H1 (cell line): ENCODE results near the gene PLN. TPM values are rescaled to one million over a fixed set of nuclear protein-coding genes. Genes with fewer than 3 reads are reported as not detected.

ENCODE experiments used
- CTCF ChIA-PET: fragments of 300-600 bp; sonication (Branson Sonifier 250); formaldehyde crosslinking; loops from one replicate; lab custom pipeline; 2021; ENCODE audit not compliant: partially characterized antibody; lab: Charles Lee
- POLR2A ChIA-PET: fragments of 300-600 bp; sonication (Branson Sonifier 250); formaldehyde crosslinking; loops from one replicate; lab custom pipeline; 2021; ENCODE audit warnings: inconsistent platforms; ENCODE audit not compliant: partially characterized antibody; lab: Charles Lee
- DNase-seq, 2 experiments: peaks; one replicate each; pipeline versions ENCODE4 v3.0.0 to v3.0.0-alpha.2; 2010 to 2022; ENCODE audit warnings: low spot score in 2 of 2, low read depth in 1 of 2, mixed read lengths in 1 of 2
- FAIRE-seq: peaks from 2 replicates; lab custom pipeline; 2011; peaks lifted over from hg19 to GRCh38; lab: Jason Lieb, UNC
- H2AFZ ChIP-seq: 2 replicates; pipeline ENCODE4 v1.8.1; 2012; ENCODE audit warnings: low read length, inconsistent platforms
- H2AK5ac ChIP-seq: 2 replicates; pipeline ENCODE4 v1.6.1; 2013; ENCODE audit warnings: low read depth, low read length
- H2BK120ac ChIP-seq: replicated peaks from 2 replicates; pipeline ENCODE3; 2013; ENCODE audit warnings: low read depth, low read length, inconsistent platforms
- H2BK12ac ChIP-seq: 2 replicates; pipeline ENCODE4 v1.6.1; 2013; ENCODE audit warnings: low read depth, low read length
- H2BK15ac ChIP-seq: 2 replicates; pipeline ENCODE4 v1.6.1; 2013; ENCODE audit warnings: low read length
- H2BK20ac ChIP-seq: 2 replicates; pipeline ENCODE4 v1.6.1; 2013; ENCODE audit warnings: low read length
- H2BK5ac ChIP-seq: 2 replicates; pipeline ENCODE4 v1.6.1; 2013; ENCODE audit warnings: low read depth, low read length
- H3K14ac ChIP-seq: 2 replicates; pipeline ENCODE4 v1.6.1; 2013; ENCODE audit warnings: inconsistent platforms; ENCODE audit not compliant: insufficient read length
- H3K18ac ChIP-seq: 2 replicates; pipeline ENCODE4 v1.6.1; 2013; ENCODE audit warnings: low read length; ENCODE audit errors: extremely low read depth
- H3K23ac ChIP-seq: 2 replicates; pipeline ENCODE4 v1.6.1; 2013; ENCODE audit warnings: inconsistent platforms; ENCODE audit not compliant: insufficient read length
- H3K23me2 ChIP-seq: 2 replicates; pipeline ENCODE4 v1.6.1; 2013; ENCODE audit warnings: low read depth, low read length
- H3K27ac ChIP-seq: 2 replicates; pipeline ENCODE4 v1.6.1; 2011; ENCODE audit warnings: low read depth, low read length, inconsistent platforms
- H3K27me3 ChIP-seq, 4 experiments: replicated peaks in 1 of 4; 1 replicate in 1 of 4; 2 replicates in 3 of 4; pipeline versions ENCODE4 v1.6.1 to v1.8.1; 2011 to 2013; ENCODE audit warnings: low read length in 3 of 4, mild to moderate bottlenecking in 3 of 4, inconsistent platforms in 2 of 4, mixed read lengths in 2 of 4, moderate library complexity in 1 of 4; ENCODE audit not compliant: control insufficient read depth in 3 of 4, insufficient read depth in 3 of 4; ENCODE audit errors: extremely low read depth in 1 of 4
- H3K36me3 ChIP-seq, 4 experiments: 2 replicates each; pipeline versions ENCODE4 v1.6.1 to v1.8.1; 2011 to 2013; ENCODE audit warnings: mild to moderate bottlenecking in 4 of 4, low read length in 3 of 4, moderate library complexity in 2 of 4, control low read depth in 1 of 4, inconsistent platforms in 1 of 4; ENCODE audit not compliant: insufficient read depth in 4 of 4, control insufficient read depth in 2 of 4
- H3K4ac ChIP-seq: replicated peaks from 2 replicates; pipeline ENCODE3; 2013; ENCODE audit warnings: low read length, low read depth, mixed read lengths, inconsistent platforms; ENCODE audit not compliant: insufficient read length
- H3K4me1 ChIP-seq, 4 experiments: replicated peaks in 1 of 4; 1 replicate in 1 of 4; 2 replicates in 3 of 4; pipeline versions ENCODE4 v1.6.1 to v1.8.1; 2011 to 2013; ENCODE audit warnings: low read length in 3 of 4, inconsistent platforms in 2 of 4, mixed read lengths in 1 of 4; ENCODE audit not compliant: insufficient read depth in 4 of 4, control insufficient read depth in 3 of 4
- H3K4me2 ChIP-seq, 2 experiments: 2 replicates each; pipeline versions ENCODE4 v1.6.1 to v1.8.1; 2011 to 2013; ENCODE audit warnings: low read depth in 2 of 2, low read length in 2 of 2, control low read depth in 1 of 2, inconsistent platforms in 1 of 2, mild to moderate bottlenecking in 1 of 2; ENCODE audit not compliant: insufficient read depth in 1 of 2
- H3K4me3 ChIP-seq, 4 experiments: fragments of 200-600, 300-600 bp in 1 of 4; sonication (generic), shearing (Covaris generic), sonication (Bioruptor Twin) in 1 of 4; 2 replicates each; pipeline versions ENCODE4 v1.5.1 to v1.8.1; 2011 to 2016; ENCODE audit warnings: low read length in 4 of 4, low read depth in 3 of 4, control low read depth in 2 of 4, inconsistent platforms in 2 of 4, mild to moderate bottlenecking in 2 of 4, mixed read lengths in 1 of 4, moderate library complexity in 1 of 4; ENCODE audit not compliant: insufficient read depth in 2 of 4; ENCODE audit errors: extremely low read depth in 1 of 4
- H3K56ac ChIP-seq: replicated peaks from 2 replicates; pipeline ENCODE3; 2013; ENCODE audit warnings: low read depth, mild to moderate bottlenecking, mixed read lengths, low read length, inconsistent platforms; ENCODE audit not compliant: insufficient read length
- H3K79me1 ChIP-seq: 2 replicates; pipeline ENCODE4 v1.6.1; 2013; ENCODE audit warnings: low read depth, low read length, control low read depth
- H3K79me2 ChIP-seq, 2 experiments: 2 replicates each; pipeline versions ENCODE4 v1.6.1 to v1.8.1; 2012 to 2013; ENCODE audit warnings: low read length in 2 of 2, mild to moderate bottlenecking in 2 of 2, inconsistent platforms in 1 of 2; ENCODE audit not compliant: insufficient read depth in 2 of 2, control insufficient read depth in 1 of 2
- H3K9ac ChIP-seq, 4 experiments: replicated peaks in 1 of 4; 1 replicate in 1 of 4; 2 replicates in 3 of 4; pipeline versions ENCODE4 v1.6.1 to v1.8.1; 2011 to 2013; ENCODE audit warnings: low read depth in 3 of 4, low read length in 3 of 4, control low read depth in 2 of 4, mild to moderate bottlenecking in 2 of 4, moderate library complexity in 2 of 4, inconsistent platforms in 1 of 4; ENCODE audit errors: extremely low read depth in 1 of 4
- H3K9me3 ChIP-seq, 2 experiments: 2 replicates each; pipeline versions ENCODE4 v1.6.1 to v1.8.1; 2012 to 2013; ENCODE audit warnings: mild to moderate bottlenecking in 2 of 2, moderate library complexity in 2 of 2, control low read depth in 1 of 2, inconsistent platforms in 1 of 2, low read depth in 1 of 2, low read length in 1 of 2, mixed read lengths in 1 of 2; ENCODE audit not compliant: insufficient read depth in 2 of 2
- H4K20me1 ChIP-seq, 2 experiments: replicated peaks in 1 of 2; 2 replicates each; pipeline versions ENCODE3 to v1.8.1; 2011 to 2013; ENCODE audit warnings: inconsistent platforms in 2 of 2, low read length in 2 of 2, mild to moderate bottlenecking in 1 of 2; ENCODE audit not compliant: insufficient read depth in 2 of 2, control insufficient read depth in 1 of 2
- H4K5ac ChIP-seq: 2 replicates; pipeline ENCODE4 v1.6.1; 2013; ENCODE audit warnings: low read length, low read depth, mixed read lengths, inconsistent platforms; ENCODE audit not compliant: insufficient read length
- H4K8ac ChIP-seq: 2 replicates; pipeline ENCODE4 v1.8.0; 2013; ENCODE audit warnings: mild to moderate bottlenecking, moderate library complexity, low read length, inconsistent platforms; ENCODE audit not compliant: insufficient read depth; ENCODE audit errors: extremely low read depth
- H4K91ac ChIP-seq: replicated peaks from 2 replicates; pipeline ENCODE3; 2013; ENCODE audit warnings: low read length, mixed read lengths, inconsistent platforms; ENCODE audit not compliant: insufficient read length
- WGBS, 2 experiments: shearing (Covaris generic) in 1 of 2; methylation state at CpG; one replicate each; pipeline versions ENCODE4 v1.1.6 to v1.1.7; 2013 to 2015; ENCODE audit warnings: low lambda C conversion rate in 2 of 2, mixed read lengths in 2 of 2, inconsistent platforms in 1 of 2, low coverage in 1 of 2, missing lambda C conversion rate in 1 of 2; ENCODE audit not compliant: insufficient replicate concordance in 2 of 2, insufficient coverage in 1 of 2, insufficient read length in 1 of 2; ENCODE audit errors: extremely low coverage in 1 of 2, missing lambda C conversion rate in 1 of 2; 5-methylcytosine and 5-hydroxymethylcytosine counted together
- polyA plus RNA-seq, 7 experiments: library from polyadenylated mRNA; depleted of rRNA in 3 of 7; stranded (reverse) in 5 of 7; unstranded in 2 of 7; fragments of >200 nt in 5 of 7; fragments of 200-250 nt in 2 of 7; gene quantifications; 1 replicate in 5 of 7; 2 replicates in 1 of 7; 4 replicates in 1 of 7; pipeline versions ENCODE4 v1.2.1 to v1.2.3, GENCODE V29; 2011 to 2013; ENCODE audit warnings: missing spikeins in 2 of 7, mixed read lengths in 2 of 7
- total RNA-seq: library from RNA; stranded (reverse); fragmentation: NEBNext Ultra II Directional; extraction: Animal tissue kit (Norgen Biotek cat#: 25700); gene quantifications from 2 replicates; pipeline ENCODE4 v1.2.1, GENCODE V29; 2021

The PLN gene
- total and polyA plus RNA-seq, 2 of the 8 experiments (the other 6 are each of a cell fraction or from before 2014, with no cell fraction given), result not detected

GRCh38 chr6:118584911-118585310, 36.8 kb downstream of the PLN start:
- H3K23me2 ChIP-seq, result no peaks in the 10 kb centered on the region; the same call in 1 of the 2 replicates
- FAIRE-seq, result no peak

More at GRCh38 chr6:118584911-118585310, 36.8 kb downstream of the PLN start:
- Histone ChIP-seq H2BK5ac (no peak overlapping the region), H3K79me1 (no peaks in the 10 kb centered on the region), H3K4ac (no peak overlapping the region), H3K14ac (no peak overlapping the region), H2BK12ac (no peak overlapping the region), H3K79me2 (no peaks in the 10 kb centered on the region; a peak in 1 of 4 replicates), H3K36me3 (no peaks in the 10 kb centered on the region; a peak in 1 of 8 replicates), H3K18ac (no peak overlapping the region), H4K8ac (no peak overlapping the region), H3K4me1 (peaks cover 0 to 2% (median 0%) of the 10 kb centered on the region in 4 experiments; a peak in 1 of 7 replicates), H2BK20ac (no peak overlapping the region), H3K4me2 (no peak overlapping the region), H2AK5ac (no peak overlapping the region), H4K5ac (no peak overlapping the region), H2BK15ac (no peak overlapping the region), H3K9ac (no peak overlapping the region), H4K91ac (no peak overlapping the region), H2AFZ (no peak overlapping the region), H3K9me3 (no peaks in the 10 kb centered on the region), H3K23ac (no peak overlapping the region), H3K27ac (no peak overlapping the region), H3K27me3 (no peaks in the 10 kb centered on the region), H3K4me3 (no peak overlapping the region), H2BK120ac (no peak overlapping the region), H4K20me1 (peaks cover 0 to 2% of the 10 kb centered on the region in 2 experiments), H3K56ac (no peak overlapping the region)
- WGBS, 2 experiments, result 90% methylated on average over 5 of the region's 5 CpGs; no CpG with 5 or more reads in 1 of the 2 experiments
- POLR2A ChIA-PET, result no interaction called here
- CTCF ChIA-PET, result interaction anchor here (0.6 to 3.8 kb wide), 11 partner anchors 8 to 320 kb away, joined by 3 to 13 read pairs (median 4); no protein-coding TSS in a partner anchor
- no peak for DNase-seq
